ENCODE data around the gene MYEOV. TPM values are rescaled to one million over a fixed set of nuclear protein-coding genes. Genes with fewer than 3 reads are reported as not detected.

MYEOV gene
- polyA plus RNA-seq, 1 donor (not counting 4 experiments of a cell fraction or from before 2014, with no cell fraction given), result 1.4 TPM

GRCh38 chr11:69310351-69310750 is 16.4 kb downstream of the MYEOV start:
- Histone ChIP-seq H2AFZ (ENCODE audit: control insufficient read depth, low read length) (no peak overlapping the region), H3K27ac (ENCODE audit: control insufficient read depth, insufficient read depth, low read length) (no peak overlapping the region), H3K9me3 (ENCODE audit: control insufficient read depth, low read depth, low read length) (no peaks in the 10 kb centered on the region), H3K4me1 (ENCODE audit: control insufficient read depth, extremely low read depth, insufficient read depth, low read length) (no peaks in the 10 kb centered on the region), H3K4me3 (ENCODE audit: control insufficient read depth in 2 of 3, extremely low read depth in 1 of 3, insufficient read depth in 2 of 3, low read depth in 1 of 3, low read length in 3 of 3) (no peak overlapping the region), H3K9ac (ENCODE audit: control insufficient read depth, extremely low read depth, insufficient read depth, low read length) (no peak overlapping the region), H3K4me2 (ENCODE audit: control insufficient read depth, extremely low read depth, insufficient read depth, low read depth, low read length) (no peak overlapping the region), H3K27me3 (ENCODE audit: control insufficient read depth, extremely low read depth, insufficient read depth, low read length) (peaks cover 6% of the 10 kb centered on the region), H3K9me1 (ENCODE audit: control insufficient read depth, extremely low read depth, insufficient read depth, low read length) (no peaks in the 10 kb centered on the region), H4K20me1 (ENCODE audit: control insufficient read depth, extremely low read depth, insufficient read depth, low read length) (no peaks in the 10 kb centered on the region), H3K79me2 (ENCODE audit: control insufficient read depth, insufficient read depth, low read length) (no peaks in the 10 kb centered on the region), H3K36me3 (ENCODE audit: control insufficient read depth in 2 of 2, extremely low read depth in 1 of 2, insufficient read depth in 2 of 2, low read length in 2 of 2) (no peaks in the 10 kb centered on the region)
- FAIRE-seq (no peak), DNase-seq (ENCODE audit: low read depth, low spot score) (no peak)
- dilution Hi-C loops (cut with MboI; ENCODE audit: extremely low pct_ligation_motif_present, low sequenced_read_pairs), result no loop called here
- TF ChIP-seq EZH2 (IDR thresholded peaks at IDR 0.05; ENCODE audit: low read length) (no peak), CTCF (optimal IDR thresholded peaks at IDR 0.05 in 1 of 3, IDR thresholded peaks at IDR 0.05 in 1 of 3, conservative IDR thresholded peaks at IDR 0.05 in 1 of 3; ENCODE audit: extremely low read depth in 1 of 3, insufficient read depth in 2 of 3, low read length in 3 of 3) (no peak)

- H3K9me1 ChIP-seq (ENCODE audit: control insufficient read depth, extremely low read depth, insufficient read depth, low read length), result no peaks in the 10 kb centered on the region
- H3K4me1 ChIP-seq (ENCODE audit: control insufficient read depth, extremely low read depth, insufficient read depth, low read length), result no peaks in the 10 kb centered on the region
- TF ChIP-seq EZH2 (IDR thresholded peaks at IDR 0.05; ENCODE audit: low read length), result no peak
- TF ChIP-seq CTCF (optimal IDR thresholded peaks at IDR 0.05 in 1 of 3, IDR thresholded peaks at IDR 0.05 in 1 of 3, conservative IDR thresholded peaks at IDR 0.05 in 1 of 3; ENCODE audit: extremely low read depth in 1 of 3, insufficient read depth in 2 of 3, low read length in 3 of 3), result no peak
- H3K9ac ChIP-seq (ENCODE audit: control insufficient read depth, extremely low read depth, insufficient read depth, low read length), result no peak overlapping the region
- no peak overlapping the region for H3K4me2 ChIP-seq (ENCODE audit: control insufficient read depth, extremely low read depth, insufficient read depth, low read depth, low read length)
- H3K4me3 ChIP-seq (ENCODE audit: control insufficient read depth in 2 of 3, extremely low read depth in 1 of 3, insufficient read depth in 2 of 3, low read depth in 1 of 3, low read length in 3 of 3), result no peak overlapping the region
- H3K9me3 ChIP-seq (ENCODE audit: control insufficient read depth, low read depth, low read length), result no peaks in the 10 kb centered on the region
- H3K27me3 ChIP-seq (ENCODE audit: control insufficient read depth, extremely low read depth, insufficient read depth, low read length), result peaks cover 6% of the 10 kb centered on the region
- DNase-seq (ENCODE audit: low read depth, low spot score) (no peak), FAIRE-seq (no peak)
- no peaks in the 10 kb centered on the region for H4K20me1 ChIP-seq (ENCODE audit: control insufficient read depth, extremely low read depth, insufficient read depth, low read length)
- no peaks in the 10 kb centered on the region for H3K36me3 ChIP-seq (ENCODE audit: control insufficient read depth in 2 of 2, extremely low read depth in 1 of 2, insufficient read depth in 2 of 2, low read length in 2 of 2)
- dilution Hi-C loops (cut with MboI; ENCODE audit: extremely low pct_ligation_motif_present, low sequenced_read_pairs), result no loop called here
- H2AFZ ChIP-seq (ENCODE audit: control insufficient read depth, low read length), result no peak overlapping the region
- no peaks in the 10 kb centered on the region for H3K79me2 ChIP-seq (ENCODE audit: control insufficient read depth, insufficient read depth, low read length)
- no peak overlapping the region for H3K27ac ChIP-seq (ENCODE audit: control insufficient read depth, insufficient read depth, low read length)
These were observed 17.2 kb downstream of the MYEOV start for GRCh38 chr11:69310934-69311766.

Data from keratinocyte (primary cell).